ENCODE results near the gene SKI. TPM values are rescaled to one million over a fixed set of nuclear protein-coding genes. Genes with fewer than 3 reads are reported as not detected.

SKI gene
- total RNA-seq, 1 donor from 2014 or later, result 53.8 TPM

- H3K4me1 ChIP-seq, result no peaks in the 10 kb centered on the region
- TF ChIP-seq CTCF (IDR thresholded peaks at IDR 0.05), result no peak
- TF ChIP-seq POLR2AphosphoS5 (IDR thresholded peaks at IDR 0.05; ENCODE audit: insufficient read depth in 1 of 2, low read depth in 1 of 2), result no peak
- no peak for TF ChIP-seq POLR2A (IDR thresholded peaks at IDR 0.05)
Observed at GRCh38 chr1:2356401-2356800, 128.3 kb downstream of the SKI start.

GRCh38 chr1:2356911-2357845, 129.1 kb downstream of the SKI start:
- Histone ChIP-seq H3K4me1 (no peaks in the 10 kb centered on the region), H3K27ac (no peak overlapping the region), H3K9me3 (no peaks in the 10 kb centered on the region), H3K4me3 (no peak overlapping the region), H3K36me3 (no peaks in the 10 kb centered on the region), H3K27me3 (no peaks in the 10 kb centered on the region)
- no peak for TF ChIP-seq POLR2A (IDR thresholded peaks at IDR 0.05)
- intact Hi-C loops (cut with DNase I), result no loop called here
- DNase-seq (ENCODE audit: extremely low spot score in 2 of 2), result no peak

More at GRCh38 chr1:2356401-2356800, 128.3 kb downstream of the SKI start:
- DNase-seq (ENCODE audit: extremely low spot score in 2 of 2), result no peak
- H3K27ac ChIP-seq, result no peak overlapping the region
- H3K36me3 ChIP-seq, result no peaks in the 10 kb centered on the region
- intact Hi-C loops (cut with DNase I), result no loop called here
- no peaks in the 10 kb centered on the region for H3K27me3 ChIP-seq
- H3K9me3 ChIP-seq, result no peaks in the 10 kb centered on the region
- H3K4me3 ChIP-seq, result no peak overlapping the region

- intact Hi-C loops (cut with DNase I), result no loop called here
- Histone ChIP-seq H3K4me1 (no peaks in the 10 kb centered on the region), H3K27ac (no peak overlapping the region)
Observed at GRCh38 chr1:2358072-2358471, 130.0 kb downstream of the SKI start.

GRCh38 chr1:2358651-2359640, 130.8 kb downstream of the SKI start:
- no peak overlapping the region for H3K4me3 ChIP-seq
- TF ChIP-seq CTCF (IDR thresholded peaks at IDR 0.05), result no peak
- no peak for TF ChIP-seq POLR2A (IDR thresholded peaks at IDR 0.05)
- no peak for TF ChIP-seq POLR2AphosphoS5 (IDR thresholded peaks at IDR 0.05; ENCODE audit: insufficient read depth in 1 of 2, low read depth in 1 of 2)
- DNase-seq (ENCODE audit: extremely low spot score in 2 of 2), result no peak
- H3K9me3 ChIP-seq, result no peaks in the 10 kb centered on the region
- intact Hi-C loops (cut with DNase I), result no loop called here
- no peak overlapping the region for H3K27ac ChIP-seq
- H3K4me1 ChIP-seq, result no peaks in the 10 kb centered on the region
- no peaks in the 10 kb centered on the region for H3K27me3 ChIP-seq
- no peaks in the 10 kb centered on the region for H3K36me3 ChIP-seq

More at GRCh38 chr1:2358072-2358471, 130.0 kb downstream of the SKI start:
- TF ChIP-seq POLR2AphosphoS5 (IDR thresholded peaks at IDR 0.05; ENCODE audit: insufficient read depth in 1 of 2, low read depth in 1 of 2) (no peak), POLR2A (IDR thresholded peaks at IDR 0.05) (no peak), CTCF (IDR thresholded peaks at IDR 0.05) (no peak)
- Histone ChIP-seq H3K36me3 (no peaks in the 10 kb centered on the region), H3K27me3 (no peaks in the 10 kb centered on the region), H3K4me3 (no peak overlapping the region), H3K9me3 (no peaks in the 10 kb centered on the region)
- DNase-seq (ENCODE audit: extremely low spot score in 2 of 2), result no peak

Other genes with a start within 250 kb of the SKI start
- not detected for gene CFAP74, start 224.5 kb upstream of the SKI start, total RNA-seq
- gene GABRD, start 209.0 kb upstream of the SKI start, total RNA-seq, result not detected
- 17.9 TPM for gene PRKCZ, start 177.9 kb upstream of the SKI start, total RNA-seq
- 92.3 TPM for gene FAAP20, start 33.5 kb upstream of the SKI start, total RNA-seq
- 11.8 TPM for gene MORN1, start 163.2 kb downstream of the SKI start, total RNA-seq
- 49.6 TPM for gene RER1, start 163.5 kb downstream of the SKI start, total RNA-seq
- 15.2 TPM for gene PEX10, start 184.2 kb downstream of the SKI start, total RNA-seq
- gene PLCH2, start 248.0 kb downstream of the SKI start, total RNA-seq, result 30.7 TPM